Measurements from ENCODE around the gene RGS12.

RGS12 gene, protein sequence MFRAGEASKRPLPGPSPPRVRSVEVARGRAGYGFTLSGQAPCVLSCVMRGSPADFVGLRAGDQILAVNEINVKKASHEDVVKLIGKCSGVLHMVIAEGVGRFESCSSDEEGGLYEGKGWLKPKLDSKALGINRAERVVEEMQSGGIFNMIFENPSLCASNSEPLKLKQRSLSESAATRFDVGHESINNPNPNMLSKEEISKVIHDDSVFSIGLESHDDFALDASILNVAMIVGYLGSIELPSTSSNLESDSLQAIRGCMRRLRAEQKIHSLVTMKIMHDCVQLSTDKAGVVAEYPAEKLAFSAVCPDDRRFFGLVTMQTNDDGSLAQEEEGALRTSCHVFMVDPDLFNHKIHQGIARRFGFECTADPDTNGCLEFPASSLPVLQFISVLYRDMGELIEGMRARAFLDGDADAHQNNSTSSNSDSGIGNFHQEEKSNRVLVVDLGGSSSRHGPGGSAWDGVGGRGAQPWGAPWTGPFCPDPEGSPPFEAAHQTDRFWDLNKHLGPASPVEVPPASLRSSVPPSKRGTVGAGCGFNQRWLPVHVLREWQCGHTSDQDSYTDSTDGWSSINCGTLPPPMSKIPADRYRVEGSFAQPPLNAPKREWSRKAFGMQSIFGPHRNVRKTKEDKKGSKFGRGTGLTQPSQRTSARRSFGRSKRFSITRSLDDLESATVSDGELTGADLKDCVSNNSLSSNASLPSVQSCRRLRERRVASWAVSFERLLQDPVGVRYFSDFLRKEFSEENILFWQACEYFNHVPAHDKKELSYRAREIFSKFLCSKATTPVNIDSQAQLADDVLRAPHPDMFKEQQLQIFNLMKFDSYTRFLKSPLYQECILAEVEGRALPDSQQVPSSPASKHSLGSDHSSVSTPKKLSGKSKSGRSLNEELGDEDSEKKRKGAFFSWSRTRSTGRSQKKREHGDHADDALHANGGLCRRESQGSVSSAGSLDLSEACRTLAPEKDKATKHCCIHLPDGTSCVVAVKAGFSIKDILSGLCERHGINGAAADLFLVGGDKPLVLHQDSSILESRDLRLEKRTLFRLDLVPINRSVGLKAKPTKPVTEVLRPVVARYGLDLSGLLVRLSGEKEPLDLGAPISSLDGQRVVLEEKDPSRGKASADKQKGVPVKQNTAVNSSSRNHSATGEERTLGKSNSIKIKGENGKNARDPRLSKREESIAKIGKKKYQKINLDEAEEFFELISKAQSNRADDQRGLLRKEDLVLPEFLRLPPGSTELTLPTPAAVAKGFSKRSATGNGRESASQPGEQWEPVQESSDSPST (N-terminal part only)

DNA sequence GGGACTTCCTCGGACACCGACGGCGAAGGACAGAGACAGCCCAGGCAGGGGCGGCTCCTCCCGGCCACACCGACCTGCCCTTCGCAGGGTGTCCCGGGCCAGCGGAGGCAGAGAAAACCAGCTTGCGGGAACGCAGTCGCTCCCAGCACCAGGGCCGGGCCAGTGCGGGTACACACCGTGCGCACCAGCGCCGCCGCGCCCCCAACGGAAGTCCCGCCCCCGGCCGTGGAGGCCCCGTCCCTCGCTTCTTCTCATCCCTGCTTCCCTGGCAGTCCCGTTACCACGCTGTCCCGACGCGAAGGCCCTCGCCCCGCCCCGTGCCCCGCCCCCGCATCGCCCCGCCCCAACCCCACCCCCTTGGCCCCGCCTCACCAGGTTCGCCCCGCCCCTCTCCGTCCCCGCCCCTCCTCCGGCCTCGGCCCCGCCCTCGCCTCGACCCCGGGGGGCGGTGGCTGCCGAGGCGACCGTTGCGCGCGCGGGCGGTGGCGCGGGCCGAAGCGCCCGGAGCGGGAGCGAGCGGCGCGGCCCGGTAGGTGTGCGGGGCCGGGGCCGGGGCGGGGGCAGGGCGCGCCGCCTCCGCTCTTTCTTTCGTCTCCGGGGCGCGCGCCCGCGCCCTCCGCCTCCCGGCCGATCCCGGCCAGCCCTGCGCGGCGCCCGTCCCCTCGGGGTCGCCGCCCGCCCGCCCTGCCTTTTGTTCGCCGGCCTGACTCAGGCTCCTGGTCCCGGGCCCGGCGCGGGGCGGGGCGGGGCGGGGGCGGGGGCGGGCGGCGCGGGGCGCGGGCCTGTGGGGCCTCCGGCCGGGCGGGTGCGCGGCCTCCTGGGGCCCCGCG lies at the start of gene RGS12:
RGS12 (plus strand) TSS at position 451 of the 830 bp plus-strand sequence. CDS start 23,150 bp downstream, outside the sequence.
- DNase-seq (ENCODE audit: low spot score) = peak; percentile 91

DNA sequence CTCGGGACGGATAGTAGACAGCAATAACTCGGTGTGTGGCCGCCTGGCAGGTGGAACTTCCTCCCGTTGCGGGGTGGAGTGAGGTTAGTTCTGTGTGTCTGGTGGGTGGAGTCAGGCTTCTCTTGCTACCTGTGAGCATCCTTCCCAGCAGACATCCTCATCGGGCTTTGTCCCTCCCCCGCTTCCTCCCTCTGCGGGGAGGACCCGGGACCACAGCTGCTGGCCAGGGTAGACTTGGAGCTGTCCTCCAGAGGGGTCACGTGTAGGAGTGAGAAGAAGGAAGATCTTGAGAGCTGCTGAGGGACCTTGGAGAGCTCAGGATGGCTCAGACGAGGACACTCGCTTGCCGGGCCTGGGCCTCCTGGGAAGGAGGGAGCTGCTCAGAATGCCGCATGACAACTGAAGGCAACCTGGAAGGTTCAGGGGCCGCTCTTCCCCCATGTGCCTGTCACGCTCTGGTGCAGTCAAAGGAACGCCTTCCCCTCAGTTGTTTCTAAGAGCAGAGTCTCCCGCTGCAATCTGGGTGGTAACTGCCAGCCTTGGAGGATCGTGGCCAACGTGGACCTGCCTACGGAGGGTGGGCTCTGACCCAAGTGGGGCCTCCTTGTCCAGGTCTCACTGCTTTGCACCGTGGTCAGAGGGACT lies 49.6 kb upstream of the RGS12 start:
- DNase-seq (ENCODE audit: low spot score) = no peak

DNA sequence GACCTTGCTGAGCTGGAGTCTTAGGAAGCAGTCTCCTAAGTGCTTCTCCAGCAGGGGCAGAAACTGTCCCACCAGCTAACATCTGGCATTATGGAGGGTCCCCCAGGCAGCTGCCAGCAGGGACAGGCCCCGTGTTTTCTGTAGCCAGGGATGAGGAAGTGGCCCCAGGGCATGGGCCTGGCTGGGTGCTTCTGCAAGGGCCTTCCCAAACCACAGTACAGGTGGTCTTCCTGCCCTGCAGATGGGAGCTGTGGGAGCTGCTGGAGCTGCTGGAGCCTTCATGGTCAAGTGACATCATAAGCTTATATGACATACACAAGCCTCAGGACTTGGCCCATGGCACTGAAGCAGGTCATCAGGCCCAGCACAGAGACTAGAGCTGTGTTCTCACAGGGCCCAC lies 48.8 kb upstream of the RGS12 start:
- no peak for DNase-seq (ENCODE audit: low spot score)

DNA sequence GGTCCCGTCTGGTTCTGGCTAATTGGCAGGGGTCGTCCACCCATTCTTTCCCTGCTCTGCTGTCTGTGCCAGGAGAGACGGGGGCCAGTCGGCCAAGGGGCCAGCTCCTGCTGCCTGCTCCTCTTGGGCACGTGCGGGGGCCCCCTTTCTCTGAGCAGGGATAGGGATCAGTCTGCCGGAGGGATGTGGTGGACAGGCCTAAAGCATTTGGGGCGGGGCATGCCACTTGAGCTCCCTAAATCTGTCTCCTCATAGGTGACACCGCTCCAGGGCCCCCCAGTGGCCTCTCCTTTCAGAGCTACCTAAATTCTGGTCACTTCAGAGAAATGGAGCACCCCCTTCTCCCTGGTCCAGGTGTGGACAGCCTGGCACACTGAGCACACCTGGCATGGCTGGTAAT lies 48.1 kb upstream of the RGS12 start:
- no peak for DNase-seq (ENCODE audit: low spot score)

DNA sequence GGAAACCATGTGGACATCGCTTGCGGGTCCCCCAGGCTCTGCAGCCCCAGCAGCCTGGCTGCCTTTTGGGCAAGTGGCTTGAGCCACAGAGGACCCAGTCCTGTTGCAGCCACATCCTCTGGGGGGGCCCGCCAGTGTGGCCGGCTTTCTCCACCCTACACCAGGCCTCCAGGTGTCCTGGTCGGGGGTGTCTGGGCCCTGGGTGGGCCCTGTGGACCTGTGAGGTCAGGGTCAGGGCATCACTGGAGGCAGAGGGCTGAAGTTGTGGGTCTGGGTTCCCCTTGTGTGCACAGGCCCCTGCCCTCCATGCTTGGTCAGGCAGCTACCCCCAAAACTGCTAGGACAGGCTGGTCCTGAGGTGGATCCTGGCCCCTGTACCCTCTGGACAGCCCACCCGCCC lies 47.1 kb upstream of the RGS12 start:
- no peak for DNase-seq (ENCODE audit: low spot score)

GRCh38 chr4:3246458-3247398 lies 46.1 kb upstream of the RGS12 start:
- no peak for DNase-seq (ENCODE audit: low spot score)

DNA sequence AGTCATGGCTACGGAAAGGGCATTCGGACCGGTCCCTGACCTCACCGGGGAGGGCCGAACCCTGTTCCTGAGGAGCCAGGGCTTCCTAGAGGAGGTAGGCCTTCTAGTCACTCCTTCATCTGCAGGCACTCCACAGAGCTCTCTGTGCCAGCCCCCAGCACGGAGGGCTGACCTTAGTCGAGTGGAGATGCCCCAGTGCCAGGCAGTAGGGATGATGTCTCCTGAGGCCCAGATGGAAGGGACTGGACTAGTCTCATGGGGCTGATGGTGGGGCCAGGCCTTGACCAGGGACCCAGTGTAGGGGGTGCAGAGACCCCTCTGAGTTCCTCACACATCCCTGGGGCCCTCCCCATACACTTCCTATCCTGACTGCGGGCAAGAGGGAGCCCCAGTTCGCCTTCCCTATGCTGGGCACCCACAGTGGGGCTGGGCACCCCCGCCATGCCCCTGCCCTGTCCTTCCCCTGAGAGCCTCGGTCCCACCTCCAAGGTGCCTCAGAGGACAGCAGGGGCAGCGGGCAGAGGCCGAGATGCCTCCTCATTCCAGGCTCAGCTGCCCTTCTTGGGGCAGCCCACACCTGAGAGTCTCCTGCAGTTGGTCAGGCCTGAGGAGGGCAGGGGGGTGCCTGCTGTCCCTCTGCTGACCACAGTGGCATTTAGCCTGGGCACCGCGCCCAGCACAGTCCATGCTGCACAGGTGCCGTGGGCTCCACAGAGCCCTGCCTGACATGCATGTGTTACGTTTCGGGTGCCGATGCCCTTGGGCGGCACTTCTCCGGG lies 45.2 kb upstream of the RGS12 start:
- no peak for DNase-seq (ENCODE audit: low spot score)

GRCh38 chr4:3248178-3248480 lies 44.7 kb upstream of the RGS12 start:
- no peak for DNase-seq (ENCODE audit: low spot score)

GRCh38 chr4:3248811-3249661 lies 43.8 kb upstream of the RGS12 start, which contains the start of gene MSANTD1:
Gene MSANTD1, plus strand, starts transcription at chr4:3249159. Its CDS starts 64 bp downstream, at chr4:3249223.
- no peak for DNase-seq (ENCODE audit: low spot score)

GRCh38 chr4:3249711-3250437 lies 42.9 kb upstream of the RGS12 start:
- DNase-seq (ENCODE audit: low spot score) = no peak

DNA sequence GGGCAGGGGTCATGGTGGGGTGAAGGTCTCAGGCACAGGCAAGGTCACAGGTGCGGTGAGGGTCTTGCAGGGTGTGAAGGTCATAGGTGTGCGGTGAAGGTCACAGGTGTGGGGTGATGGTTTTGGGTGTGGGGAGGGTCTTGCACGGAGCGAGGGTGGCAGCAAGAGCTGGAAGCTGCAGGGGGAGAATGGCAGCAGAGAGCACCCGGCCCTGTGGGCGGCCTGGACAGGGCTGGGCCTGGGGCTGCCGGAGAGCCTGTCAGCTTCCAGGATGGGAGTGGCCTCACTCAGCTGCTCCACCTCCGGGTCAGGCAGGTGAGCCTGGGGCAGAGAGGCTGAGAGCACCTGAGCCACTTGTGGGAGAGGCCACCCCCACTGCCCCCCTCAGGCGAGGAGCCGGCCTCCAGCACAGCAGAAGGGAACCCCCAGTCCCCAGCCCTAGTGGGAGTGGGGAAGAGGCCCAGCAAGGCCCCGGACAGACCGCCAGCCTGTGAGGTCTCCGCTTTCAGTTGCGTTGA lies 42.3 kb upstream of the RGS12 start:
- DNase-seq (ENCODE audit: low spot score) = no peak

- DNase-seq (ENCODE audit: low spot score) = no peak
Measured at GRCh38 chr4:3250956-3251690, 41.7 kb upstream of the RGS12 start.

- no peak for DNase-seq (ENCODE audit: low spot score)
Measured at GRCh38 chr4:3251691-3252479, 40.9 kb upstream of the RGS12 start.

DNA sequence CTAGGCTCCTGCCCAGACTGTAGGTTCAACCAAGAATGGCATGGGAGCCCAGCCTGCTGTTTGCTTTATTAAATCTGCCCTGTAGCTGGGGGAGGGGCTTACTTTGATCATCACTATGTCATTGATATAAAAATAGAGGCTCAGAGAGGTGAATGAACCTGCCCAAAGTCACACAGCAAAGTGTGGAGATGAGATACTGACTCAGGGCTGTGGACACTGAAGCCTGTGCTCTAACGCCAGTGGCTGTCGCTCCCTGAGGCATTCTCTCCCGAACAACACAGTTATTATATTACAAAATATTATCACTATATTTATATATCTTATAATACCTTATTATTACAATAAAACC lies 40.4 kb upstream of the RGS12 start:
- no peak for DNase-seq (ENCODE audit: low spot score)

DNA sequence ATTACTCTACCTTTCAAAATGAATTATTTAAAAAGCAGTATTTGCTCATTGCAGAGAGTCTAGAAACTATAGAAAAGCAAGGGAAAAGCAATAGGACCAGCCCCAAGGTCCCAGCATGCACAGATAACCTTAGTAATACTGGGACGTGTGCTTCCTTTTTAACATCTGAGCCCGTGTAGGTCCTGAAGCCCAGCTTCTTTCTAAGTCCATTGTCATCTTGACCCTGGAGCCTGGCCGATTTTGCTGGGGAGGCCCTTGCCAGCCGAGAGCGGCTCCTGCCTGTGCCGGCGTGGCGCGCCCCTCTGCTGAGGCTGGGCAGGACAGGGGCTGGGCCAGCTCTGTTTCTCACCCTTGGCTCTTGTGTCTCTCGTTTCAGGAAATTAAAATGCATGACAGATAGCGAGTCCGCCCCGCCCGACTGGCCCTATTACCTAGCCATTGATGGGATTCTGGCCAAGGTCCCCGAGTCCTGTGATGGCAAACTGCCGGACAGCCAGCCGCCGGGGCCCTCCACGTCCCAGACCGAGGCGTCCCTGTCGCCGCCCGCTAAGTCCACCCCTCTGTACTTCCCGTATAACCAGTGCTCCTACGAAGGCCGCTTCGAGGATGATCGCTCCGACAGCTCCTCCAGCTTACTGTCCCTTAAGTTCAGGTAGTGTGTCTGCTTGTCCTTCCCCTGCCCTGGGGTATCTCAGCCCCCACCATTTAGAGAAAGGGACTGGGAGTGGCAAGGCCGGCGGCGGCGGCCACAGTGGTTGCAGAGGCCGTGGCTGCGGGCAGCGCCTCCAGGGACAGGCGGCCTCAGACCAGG lies 39.8 kb upstream of the RGS12 start:
- DNase-seq (ENCODE audit: low spot score) = no peak
